Tibial nerve (tissue), 4 donors: ENCODE results near the gene ACTN1. TPM values are rescaled to one million over a fixed set of nuclear protein-coding genes. Genes with fewer than 3 reads are reported as not detected.

Experiments
- DNase-seq, 2 donors: peaks; one replicate each; pipeline ENCODE4 v3.0.0-alpha.2; 2019; ENCODE audit warnings: low spot score in 2 of 2
- H3K27ac ChIP-seq, 4 donors: fragments of 200-600 bp; sonication (generic) in 3 of 4; one replicate each; pipeline ENCODE4 v1.5.1; 2017 to 2019; ENCODE audit warnings: mild to moderate bottlenecking in 1 of 4
- H3K27me3 ChIP-seq, 2 donors: fragments of 200-600 bp; sonication (generic) in 1 of 2; one replicate each; pipeline versions ENCODE4 v1.5.1 to v1.6.0; 2017 to 2019
- H3K36me3 ChIP-seq, 3 donors: fragments of 200-600 bp; sonication (generic); one replicate each; pipeline ENCODE4 v1.5.1; 2018 to 2019
- H3K4me1 ChIP-seq, 4 donors: fragments of 200-600 bp; sonication (generic) in 3 of 4; one replicate each; pipeline ENCODE4 v1.5.1; 2017 to 2019
- H3K4me3 ChIP-seq, 4 donors: fragments of 200-600 bp; sonication (generic) in 3 of 4; one replicate each; pipeline ENCODE4 v1.5.1; 2017 to 2019; ENCODE audit warnings: mild to moderate bottlenecking in 1 of 4, moderate library complexity in 1 of 4
- H3K9me3 ChIP-seq, 4 donors: fragments of 200-600 bp; sonication (generic) in 3 of 4; one replicate each; pipeline ENCODE4 v1.5.1; 2017 to 2019
- EP300 ChIP-seq, 2 donors: sonication (generic); formaldehyde crosslinking; IDR thresholded peaks; one replicate each; pipeline ENCODE4 v1.6.1; 2017; ENCODE audit warnings: antibody characterized with exemption in 2 of 2, mild to moderate bottlenecking in 1 of 2
- POLR2A ChIP-seq, 2 donors: fragments of 450-650 bp; IDR thresholded peaks; one replicate each; pipeline ENCODE4 v1.6.1; 2017; ENCODE audit warnings: antibody characterized with exemption in 2 of 2, mild to moderate bottlenecking in 2 of 2, moderate library complexity in 2 of 2
- WGBS, 2 donors: methylation state at CpG; one replicate each; pipeline ENCODE4 v1.1.5; 2018; 5-methylcytosine and 5-hydroxymethylcytosine counted together
- total RNA-seq, 4 donors: library from RNA; depleted of rRNA; stranded (reverse); fragments of >200 nt; gene quantifications; one replicate each; pipeline ENCODE4 v1.1.0, GENCODE V29; 2016
- TF ChIP-seq, protein P1 (sequence below), 5 experiments: fragments of 200-600 bp in 3 of 5; fragments of 450-650 bp in 2 of 5; sonication (generic) in 3 of 5; IDR thresholded peaks; one replicate each; pipeline ENCODE4 v1.5.1; 2016 to 2019; ENCODE audit warnings: antibody characterized with exemption in 5 of 5, mild to moderate bottlenecking in 3 of 5, moderate library complexity in 2 of 5

The ACTN1 gene
- total RNA-seq, 4 donors from 2014 or later = 130 to 273 (median 152) TPM

DNA sequence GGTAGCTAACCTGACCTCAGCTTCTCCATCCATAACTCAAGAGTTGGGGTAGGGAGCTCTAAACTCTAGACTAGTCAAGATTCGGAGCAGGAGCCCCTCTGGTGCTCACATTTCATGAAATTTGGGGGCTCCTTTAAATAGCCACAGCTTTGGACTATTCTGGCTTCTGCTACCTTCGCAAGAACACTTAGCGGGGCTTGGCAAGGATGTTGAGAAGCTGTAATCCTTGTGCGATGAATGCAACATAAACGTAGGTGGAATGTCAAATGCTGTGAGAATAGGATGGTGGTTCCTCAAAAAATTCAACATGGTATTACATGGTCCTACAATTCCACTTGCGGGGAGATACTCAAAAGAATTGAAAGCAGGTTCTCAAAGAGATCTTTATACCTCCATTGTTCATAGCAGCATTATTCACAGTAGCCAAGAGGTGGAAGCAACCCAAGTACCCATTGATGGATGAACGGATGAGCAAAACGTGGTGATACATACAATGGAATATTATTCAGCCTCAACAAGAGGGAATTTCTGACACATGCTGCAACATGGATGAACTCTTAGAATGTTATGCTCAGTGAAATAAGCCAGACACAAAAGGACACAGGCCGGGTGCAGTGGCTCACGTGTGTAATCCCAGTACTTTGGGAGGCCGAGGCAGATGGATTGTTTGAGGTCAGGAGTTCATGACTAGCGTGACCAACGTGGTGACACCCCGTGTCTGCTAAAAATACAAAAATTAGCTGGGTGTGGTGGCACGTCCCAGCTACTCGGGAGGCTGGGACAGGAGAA is 73.8 kb downstream of the ACTN1 start:
- WGBS, 2 donors = 84 to 85% methylated on average over 16 of the region's 16 CpGs
- TF ChIP-seq EP300 (IDR thresholded peaks at IDR 0.05) = no peak
- TF ChIP-seq, protein P1, sequence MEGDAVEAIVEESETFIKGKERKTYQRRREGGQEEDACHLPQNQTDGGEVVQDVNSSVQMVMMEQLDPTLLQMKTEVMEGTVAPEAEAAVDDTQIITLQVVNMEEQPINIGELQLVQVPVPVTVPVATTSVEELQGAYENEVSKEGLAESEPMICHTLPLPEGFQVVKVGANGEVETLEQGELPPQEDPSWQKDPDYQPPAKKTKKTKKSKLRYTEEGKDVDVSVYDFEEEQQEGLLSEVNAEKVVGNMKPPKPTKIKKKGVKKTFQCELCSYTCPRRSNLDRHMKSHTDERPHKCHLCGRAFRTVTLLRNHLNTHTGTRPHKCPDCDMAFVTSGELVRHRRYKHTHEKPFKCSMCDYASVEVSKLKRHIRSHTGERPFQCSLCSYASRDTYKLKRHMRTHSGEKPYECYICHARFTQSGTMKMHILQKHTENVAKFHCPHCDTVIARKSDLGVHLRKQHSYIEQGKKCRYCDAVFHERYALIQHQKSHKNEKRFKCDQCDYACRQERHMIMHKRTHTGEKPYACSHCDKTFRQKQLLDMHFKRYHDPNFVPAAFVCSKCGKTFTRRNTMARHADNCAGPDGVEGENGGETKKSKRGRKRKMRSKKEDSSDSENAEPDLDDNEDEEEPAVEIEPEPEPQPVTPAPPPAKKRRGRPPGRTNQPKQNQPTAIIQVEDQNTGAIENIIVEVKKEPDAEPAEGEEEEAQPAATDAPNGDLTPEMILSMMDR (IDR thresholded peaks at IDR 0.05) = no peak
- TF ChIP-seq POLR2A (IDR thresholded peaks at IDR 0.05) = no peak
- H3K27ac ChIP-seq = no peak overlapping the region
- no peaks in the 10 kb centered on the region for H3K9me3 ChIP-seq
- no peaks in the 10 kb centered on the region for H3K27me3 ChIP-seq
- H3K4me3 ChIP-seq = no peak overlapping the region
- DNase-seq = no peak
- H3K4me1 ChIP-seq = no peaks in the 10 kb centered on the region
- peaks cover 0 to 83% (median 0%) of the 10 kb centered on the region in 3 donors for H3K36me3 ChIP-seq

DNA sequence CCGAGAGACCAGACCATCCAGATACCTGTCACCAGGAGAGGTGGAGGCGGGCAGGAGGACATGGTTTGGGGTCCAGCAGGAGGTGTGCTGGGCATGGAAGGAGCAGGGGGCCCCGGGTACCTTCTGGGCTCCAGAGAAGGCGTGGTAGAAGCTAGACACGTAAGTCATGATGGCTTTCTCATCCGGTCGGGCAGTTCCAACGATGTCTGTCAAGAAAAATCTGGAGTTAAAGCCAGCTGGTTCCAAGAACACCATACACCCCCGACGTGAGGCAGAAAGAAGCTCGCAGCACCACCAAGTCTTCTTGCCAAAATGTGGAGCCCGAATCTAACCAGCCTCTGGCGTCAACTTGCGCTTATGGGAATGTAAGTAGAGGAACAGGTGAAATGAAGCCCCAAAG is 76.7 kb downstream of the ACTN1 start:
- 92% methylated on average over 14 of the region's 14 CpGs for WGBS, 2 donors
- no peak for DNase-seq
- H3K4me3 ChIP-seq = no peak overlapping the region
- H3K36me3 ChIP-seq = peaks cover 0 to 74% (median 0%) of the 10 kb centered on the region in 3 donors
- H3K27ac ChIP-seq = no peak overlapping the region
- peaks cover 0 to 3% (median 0%) of the 10 kb centered on the region in 4 donors for H3K4me1 ChIP-seq
- TF ChIP-seq POLR2A (IDR thresholded peaks at IDR 0.05) = no peak
- TF ChIP-seq, protein P1 (IDR thresholded peaks at IDR 0.05) = no peak
- H3K27me3 ChIP-seq = no peaks in the 10 kb centered on the region
- H3K9me3 ChIP-seq = no peaks in the 10 kb centered on the region

DNA sequence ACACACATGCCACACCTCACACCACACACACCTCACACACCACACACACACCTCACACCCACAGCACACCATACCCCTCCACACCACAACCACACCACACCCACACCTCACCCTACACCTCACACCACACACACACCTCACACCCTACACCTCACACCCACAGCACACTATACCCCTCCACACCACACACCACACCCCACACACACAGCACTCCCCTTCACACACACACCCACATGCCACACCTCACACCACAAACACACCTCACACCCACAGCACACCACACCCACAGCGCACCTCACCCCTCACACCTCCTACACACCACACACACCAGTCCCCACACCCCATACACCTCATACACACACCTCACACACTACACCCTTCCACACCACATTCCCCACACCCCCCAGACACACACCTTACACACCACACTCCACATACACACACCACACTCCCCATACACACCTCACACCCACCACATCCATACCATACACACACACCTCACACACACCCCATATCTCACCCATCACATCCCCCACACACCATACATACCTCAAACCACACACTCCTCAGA is 80.0 kb downstream of the ACTN1 start:
- Histone ChIP-seq H3K4me1 (peaks cover 0 to 3% (median 0%) of the 10 kb centered on the region in 4 donors), H3K27ac (no peak overlapping the region), H3K4me3 (no peak overlapping the region), H3K36me3 (peaks cover 0 to 57% (median 0%) of the 10 kb centered on the region in 3 donors), H3K27me3 (no peaks in the 10 kb centered on the region), H3K9me3 (no peaks in the 10 kb centered on the region)
- TF ChIP-seq EP300 (IDR thresholded peaks at IDR 0.05) (no peak), POLR2A (IDR thresholded peaks at IDR 0.05) (no peak)
- TF ChIP-seq, protein P1 (IDR thresholded peaks at IDR 0.05) = no peak
- no peak for DNase-seq
- 98% methylated on average over 1 of the region's 1 CpG for WGBS, 2 donors

DNA sequence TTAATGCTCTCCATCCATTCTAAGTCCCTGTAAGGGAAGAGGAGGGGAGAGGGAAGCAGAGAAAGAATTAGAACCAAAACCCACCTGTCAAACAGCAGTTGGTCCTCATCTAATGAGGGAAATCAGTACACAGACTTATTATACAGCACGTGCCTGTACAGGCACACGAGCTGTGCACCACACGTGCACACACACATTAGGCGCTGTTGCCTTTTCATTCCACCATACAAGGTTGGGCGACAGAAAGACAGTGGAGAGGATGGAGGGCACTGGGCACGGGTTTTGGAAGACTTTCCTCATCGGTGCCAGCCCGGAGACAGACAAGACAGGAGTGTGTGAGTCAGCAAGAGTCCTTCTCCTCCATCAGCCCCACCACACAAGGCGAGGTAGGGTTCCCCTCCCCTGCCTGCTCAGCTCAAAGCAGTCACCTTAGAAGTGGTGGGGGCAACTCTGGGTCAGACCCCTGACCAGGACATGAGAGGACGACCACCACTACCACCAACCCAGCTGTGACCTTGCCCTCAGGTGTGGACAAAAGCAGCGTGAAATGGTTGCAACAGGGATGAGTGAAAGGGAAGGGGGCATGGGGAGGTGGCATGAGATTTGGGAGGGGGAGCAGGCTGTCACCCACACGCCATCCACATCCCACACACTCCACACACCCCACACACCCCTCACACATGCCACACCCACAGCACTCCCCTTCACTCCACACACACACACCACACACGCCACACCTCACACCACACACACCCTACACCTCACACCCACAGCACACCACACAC is 80.7 kb downstream of the ACTN1 start:
- Histone ChIP-seq H3K27me3 (no peaks in the 10 kb centered on the region), H3K9me3 (no peaks in the 10 kb centered on the region), H3K4me3 (no peak overlapping the region), H3K4me1 (peaks cover 0 to 3% (median 0%) of the 10 kb centered on the region in 4 donors), H3K27ac (no peak overlapping the region), H3K36me3 (peaks cover 0 to 57% (median 0%) of the 10 kb centered on the region in 3 donors)
- 77 to 81% methylated on average over 13 of the region's 13 CpGs for WGBS, 2 donors
- TF ChIP-seq EP300 (IDR thresholded peaks at IDR 0.05) = no peak
- TF ChIP-seq POLR2A (IDR thresholded peaks at IDR 0.05) = no peak
- TF ChIP-seq, protein P1 (IDR thresholded peaks at IDR 0.05) = no peak
- no peak for DNase-seq
